ENCODE results near the gene SRD5A1. TPM values are rescaled to one million over a fixed set of nuclear protein-coding genes. Genes with fewer than 3 reads are reported as not detected.

Gene SRD5A1
- total RNA-seq, 2 experiments from 2014 or later: 5.2 to 5.4 TPM

- peaks cover 35% of the 10 kb centered on the region for H3K36me3 Mint-ChIP-seq (ENCODE audit: low read depth)
- H3K9me3 Mint-ChIP-seq: no peaks in the 10 kb centered on the region
- CTCF ChIA-PET: no interaction called here
- no peaks in the 10 kb centered on the region for H3K4me1 Mint-ChIP-seq (ENCODE audit: low read depth)
- no peaks in the 10 kb centered on the region for H3K27me3 Mint-ChIP-seq (ENCODE audit: low read depth)
- intact Hi-C loops (cut with micrococcal nuclease): no loop called here
- H3K4me3 Mint-ChIP-seq: no peak overlapping the region
- H3K27ac Mint-ChIP-seq: no peak overlapping the region
- DNase-seq: no peak
Measured at GRCh38 chr5:6607559-6607936, 25.7 kb upstream of the SRD5A1 start.

GRCh38 chr5:6608016-6608415 is 25.2 kb upstream of the SRD5A1 start:
- intact Hi-C loops (cut with micrococcal nuclease): no loop called here
- Mint-ChIP-seq H3K27me3 (ENCODE audit: low read depth) (no peaks in the 10 kb centered on the region), H3K9me3 (no peaks in the 10 kb centered on the region), H3K4me1 (ENCODE audit: low read depth) (peaks cover under 1% of the 10 kb centered on the region), H3K4me3 (no peak overlapping the region), H3K27ac (no peak overlapping the region), H3K36me3 (ENCODE audit: low read depth) (peaks cover 38% of the 10 kb centered on the region)
- CTCF ChIA-PET: no interaction called here
- no peak for DNase-seq

- Mint-ChIP-seq H3K27me3 (ENCODE audit: low read depth) (no peaks in the 10 kb centered on the region), H3K4me3 (no peak overlapping the region), H3K4me1 (ENCODE audit: low read depth) (peaks cover 19% of the 10 kb centered on the region), H3K36me3 (ENCODE audit: low read depth) (peaks cover 52% of the 10 kb centered on the region), H3K27ac (no peak overlapping the region), H3K9me3 (no peaks in the 10 kb centered on the region)
- intact Hi-C loops (cut with micrococcal nuclease): no loop called here
- no peak for DNase-seq
- CTCF ChIA-PET: no interaction called here
Measured at GRCh38 chr5:6611334-6612256, 21.6 kb upstream of the SRD5A1 start.

- Mint-ChIP-seq H3K9me3 (no peaks in the 10 kb centered on the region), H3K36me3 (ENCODE audit: low read depth) (peaks cover 57% of the 10 kb centered on the region), H3K27me3 (ENCODE audit: low read depth) (no peaks in the 10 kb centered on the region), H3K4me1 (ENCODE audit: low read depth) (peaks cover 19% of the 10 kb centered on the region), H3K4me3 (no peak overlapping the region), H3K27ac (peak overlapping the region; percentile 28)
- intact Hi-C loops (cut with micrococcal nuclease): no loop called here
- no peak for DNase-seq
- CTCF ChIA-PET: interaction anchor here (1.0 kb wide), 1 partner anchor 130 kb away, joined by 3 read pairs; no protein-coding TSS in a partner anchor
Measured at GRCh38 chr5:6615034-6615815, 18.0 kb upstream of the SRD5A1 start.

- CTCF ChIA-PET: no interaction called here
- intact Hi-C loops (cut with micrococcal nuclease): no loop called here
- Mint-ChIP-seq H3K36me3 (ENCODE audit: low read depth) (peaks cover 56% of the 10 kb centered on the region), H3K4me1 (ENCODE audit: low read depth) (peaks cover 20% of the 10 kb centered on the region), H3K27me3 (ENCODE audit: low read depth) (no peaks in the 10 kb centered on the region), H3K27ac (no peak overlapping the region), H3K4me3 (no peak overlapping the region), H3K9me3 (no peaks in the 10 kb centered on the region)
- no peak for DNase-seq
Measured at GRCh38 chr5:6616632-6617031, 16.6 kb upstream of the SRD5A1 start.

GRCh38 chr5:6623228-6623627 is 10.0 kb upstream of the SRD5A1 start:
- peaks cover 65% of the 10 kb centered on the region for H3K36me3 Mint-ChIP-seq (ENCODE audit: low read depth)
- H3K4me1 Mint-ChIP-seq (ENCODE audit: low read depth): peaks cover 24% of the 10 kb centered on the region
- peaks cover 8% of the 10 kb centered on the region for H3K9me3 Mint-ChIP-seq
- CTCF ChIA-PET: interaction anchor here (0.6 to 1.2 kb wide), 2 partner anchors 104 to 121 kb away, joined by 3 to 5 read pairs; no protein-coding TSS in a partner anchor
- intact Hi-C loops (cut with micrococcal nuclease): no loop called here
- no peak overlapping the region for H3K4me3 Mint-ChIP-seq
- H3K27ac Mint-ChIP-seq: no peak overlapping the region
- H3K27me3 Mint-ChIP-seq (ENCODE audit: low read depth): no peaks in the 10 kb centered on the region
- DNase-seq: no peak

- H3K36me3 Mint-ChIP-seq (ENCODE audit: low read depth): peaks cover 65% of the 10 kb centered on the region
- peaks cover 29% of the 10 kb centered on the region for H3K4me1 Mint-ChIP-seq (ENCODE audit: low read depth)
- H3K4me3 Mint-ChIP-seq: no peak overlapping the region
- CTCF ChIA-PET: interaction anchor here (1.2 kb wide), 1 partner anchor 120 kb away, joined by 3 read pairs; no protein-coding TSS in a partner anchor
- H3K9me3 Mint-ChIP-seq: peaks cover 8% of the 10 kb centered on the region
- H3K27me3 Mint-ChIP-seq (ENCODE audit: low read depth): no peaks in the 10 kb centered on the region
- no peak for DNase-seq
- intact Hi-C loops (cut with micrococcal nuclease): no loop called here
- H3K27ac Mint-ChIP-seq: no peak overlapping the region
Measured at GRCh38 chr5:6623941-6624340, 9.3 kb upstream of the SRD5A1 start.

GRCh38 chr5:6626508-6626907 is 6.7 kb upstream of the SRD5A1 start:
- no peak overlapping the region for H3K4me3 Mint-ChIP-seq
- H3K4me1 Mint-ChIP-seq (ENCODE audit: low read depth): peaks cover 51% of the 10 kb centered on the region
- no peak overlapping the region for H3K27ac Mint-ChIP-seq

GRCh38 chr5:6631441-6631840 is 1.8 kb upstream of the SRD5A1 start:
- CTCF ChIA-PET: interaction anchor here (1.3 kb wide), 1 partner anchor 114 kb away, joined by 5 read pairs; no protein-coding TSS in a partner anchor
- Mint-ChIP-seq H3K4me3 (peak overlapping the region; percentile 93), H3K9me3 (no peaks in the 10 kb centered on the region), H3K36me3 (ENCODE audit: low read depth) (peaks cover 39% of the 10 kb centered on the region), H3K4me1 (ENCODE audit: low read depth) (peaks cover 42% of the 10 kb centered on the region), H3K27me3 (ENCODE audit: low read depth) (no peaks in the 10 kb centered on the region), H3K27ac (peak overlapping the region; percentile 30)
- no peak for DNase-seq
- intact Hi-C loops (cut with micrococcal nuclease): loop anchor here (5.0 kb wide), 1 partner anchor 1679 kb away; no protein-coding TSS in a partner anchor

More at GRCh38 chr5:6626508-6626907, 6.7 kb upstream of the SRD5A1 start:
- CTCF ChIA-PET: no interaction called here
- intact Hi-C loops (cut with micrococcal nuclease): no loop called here
- Mint-ChIP-seq H3K36me3 (ENCODE audit: low read depth) (peaks cover 76% of the 10 kb centered on the region), H3K27me3 (ENCODE audit: low read depth) (no peaks in the 10 kb centered on the region), H3K9me3 (peaks cover 8% of the 10 kb centered on the region)
- DNase-seq: no peak

GRCh38 chr5:6632324-6632887 is 834 bp upstream of the SRD5A1 start:
- CTCF ChIA-PET: interaction anchor here (1.7 kb wide), 1 partner anchor 113 kb away, joined by 7 read pairs; no protein-coding TSS in a partner anchor
- Mint-ChIP-seq H3K4me3 (peak overlapping the region; percentile 93), H3K36me3 (ENCODE audit: low read depth) (peaks cover 35% of the 10 kb centered on the region), H3K4me1 (ENCODE audit: low read depth) (peaks cover 37% of the 10 kb centered on the region), H3K27me3 (ENCODE audit: low read depth) (no peaks in the 10 kb centered on the region), H3K27ac (peak overlapping the region; percentile 98), H3K9me3 (no peaks in the 10 kb centered on the region)
- no peak for DNase-seq
- intact Hi-C loops (cut with micrococcal nuclease): loop anchor here (5.0 kb wide), 1 partner anchor 1680 kb away; no protein-coding TSS in a partner anchor

- DNase-seq: peak; percentile 34
- H3K9me3 Mint-ChIP-seq: no peaks in the 10 kb centered on the region
- H3K36me3 Mint-ChIP-seq (ENCODE audit: low read depth): peaks cover 32% of the 10 kb centered on the region
- peak overlapping the region; percentile 93 for H3K4me3 Mint-ChIP-seq
- CTCF ChIA-PET: interaction anchor here (1.7 kb wide), 1 partner anchor 111 kb away, joined by 7 read pairs; no protein-coding TSS in a partner anchor
- no peak overlapping the region for H3K27ac Mint-ChIP-seq
- peaks cover 31% of the 10 kb centered on the region for H3K4me1 Mint-ChIP-seq (ENCODE audit: low read depth)
- H3K27me3 Mint-ChIP-seq (ENCODE audit: low read depth): no peaks in the 10 kb centered on the region
- intact Hi-C loops (cut with micrococcal nuclease): loop anchor here (1.0 to 5.0 kb wide), 7 partner anchors 80 to 1681 kb away; partner anchors contain the start of genes FASTKD3, ICE1, MED10 and MTRR
Measured at GRCh38 chr5:6633469-6634245, 417 bp downstream of the SRD5A1 start.
